ENCODE measurements around the gene NOTCH4.

Gene NOTCH4

GRCh38 chr6:32223258-32224235, at the start of gene NOTCH4:
TSS of gene NOTCH4 (minus strand) at chr6:32224067. CDS start at chr6:32223928, 139 bp downstream.
- ATAC-seq: no peak
- TF ChIP-seq CREB5 (CRISPR knock-in tag; IDR thresholded peaks at IDR 0.05; ENCODE audit: low read depth): no peak
- no peak for TF ChIP-seq ZNF70 (CRISPR knock-in tag; IDR thresholded peaks at IDR 0.05)
- TF ChIP-seq SNAI2 (CRISPR knock-in tag; IDR thresholded peaks at IDR 0.05): no peak
- no peak for TF ChIP-seq OSR1 (CRISPR knock-in tag; IDR thresholded peaks at IDR 0.05)
- TF ChIP-seq, protein P1, sequence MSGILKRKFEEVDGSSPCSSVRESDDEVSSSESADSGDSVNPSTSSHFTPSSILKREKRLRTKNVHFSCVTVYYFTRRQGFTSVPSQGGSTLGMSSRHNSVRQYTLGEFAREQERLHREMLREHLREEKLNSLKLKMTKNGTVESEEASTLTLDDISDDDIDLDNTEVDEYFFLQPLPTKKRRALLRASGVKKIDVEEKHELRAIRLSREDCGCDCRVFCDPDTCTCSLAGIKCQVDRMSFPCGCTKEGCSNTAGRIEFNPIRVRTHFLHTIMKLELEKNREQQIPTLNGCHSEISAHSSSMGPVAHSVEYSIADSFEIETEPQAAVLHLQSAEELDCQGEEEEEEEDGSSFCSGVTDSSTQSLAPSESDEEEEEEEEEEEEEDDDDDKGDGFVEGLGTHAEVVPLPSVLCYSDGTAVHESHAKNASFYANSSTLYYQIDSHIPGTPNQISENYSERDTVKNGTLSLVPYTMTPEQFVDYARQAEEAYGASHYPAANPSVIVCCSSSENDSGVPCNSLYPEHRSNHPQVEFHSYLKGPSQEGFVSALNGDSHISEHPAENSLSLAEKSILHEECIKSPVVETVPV (CRISPR knock-in tag; IDR thresholded peaks at IDR 0.05): no peak
- no peak for TF ChIP-seq ZNF8 (CRISPR knock-in tag; IDR thresholded peaks at IDR 0.05)
- TF ChIP-seq ISL1 (CRISPR knock-in tag; IDR thresholded peaks at IDR 0.05): no peak
- no peak for TF ChIP-seq ZNF565 (CRISPR knock-in tag; conservative IDR thresholded peaks at IDR 0.05; ENCODE audit: low read depth)
- TF ChIP-seq, protein P2, sequence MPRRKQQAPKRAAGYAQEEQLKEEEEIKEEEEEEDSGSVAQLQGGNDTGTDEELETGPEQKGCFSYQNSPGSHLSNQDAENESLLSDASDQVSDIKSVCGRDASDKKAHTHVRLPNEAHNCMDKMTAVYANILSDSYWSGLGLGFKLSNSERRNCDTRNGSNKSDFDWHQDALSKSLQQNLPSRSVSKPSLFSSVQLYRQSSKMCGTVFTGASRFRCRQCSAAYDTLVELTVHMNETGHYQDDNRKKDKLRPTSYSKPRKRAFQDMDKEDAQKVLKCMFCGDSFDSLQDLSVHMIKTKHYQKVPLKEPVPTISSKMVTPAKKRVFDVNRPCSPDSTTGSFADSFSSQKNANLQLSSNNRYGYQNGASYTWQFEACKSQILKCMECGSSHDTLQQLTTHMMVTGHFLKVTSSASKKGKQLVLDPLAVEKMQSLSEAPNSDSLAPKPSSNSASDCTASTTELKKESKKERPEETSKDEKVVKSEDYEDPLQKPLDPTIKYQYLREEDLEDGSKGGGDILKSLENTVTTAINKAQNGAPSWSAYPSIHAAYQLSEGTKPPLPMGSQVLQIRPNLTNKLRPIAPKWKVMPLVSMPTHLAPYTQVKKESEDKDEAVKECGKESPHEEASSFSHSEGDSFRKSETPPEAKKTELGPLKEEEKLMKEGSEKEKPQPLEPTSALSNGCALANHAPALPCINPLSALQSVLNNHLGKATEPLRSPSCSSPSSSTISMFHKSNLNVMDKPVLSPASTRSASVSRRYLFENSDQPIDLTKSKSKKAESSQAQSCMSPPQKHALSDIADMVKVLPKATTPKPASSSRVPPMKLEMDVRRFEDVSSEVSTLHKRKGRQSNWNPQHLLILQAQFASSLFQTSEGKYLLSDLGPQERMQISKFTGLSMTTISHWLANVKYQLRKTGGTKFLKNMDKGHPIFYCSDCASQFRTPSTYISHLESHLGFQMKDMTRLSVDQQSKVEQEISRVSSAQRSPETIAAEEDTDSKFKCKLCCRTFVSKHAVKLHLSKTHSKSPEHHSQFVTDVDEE (CRISPR knock-in tag; IDR thresholded peaks at IDR 0.05): no peak
- TF ChIP-seq ESRRG (CRISPR knock-in tag; IDR thresholded peaks at IDR 0.05): no peak
- no peak for TF ChIP-seq ZFP3 (CRISPR knock-in tag; IDR thresholded peaks at IDR 0.05)
- no peak for TF ChIP-seq ZFP30 (CRISPR knock-in tag; IDR thresholded peaks at IDR 0.05)
- TF ChIP-seq TOX (CRISPR knock-in tag; IDR thresholded peaks at IDR 0.05; ENCODE audit: borderline replicate concordance): no peak
- TF ChIP-seq PPARA (CRISPR knock-in tag; IDR thresholded peaks at IDR 0.05; ENCODE audit: borderline replicate concordance): no peak
- no peak for TF ChIP-seq TCF4 (CRISPR knock-in tag; IDR thresholded peaks at IDR 0.05; ENCODE audit: borderline replicate concordance)
- no peak for TF ChIP-seq PATZ1 (CRISPR knock-in tag; IDR thresholded peaks at IDR 0.05; ENCODE audit: borderline replicate concordance)
- no peak for TF ChIP-seq BACH2 (CRISPR knock-in tag; IDR thresholded peaks at IDR 0.05; ENCODE audit: borderline replicate concordance)

DNA sequence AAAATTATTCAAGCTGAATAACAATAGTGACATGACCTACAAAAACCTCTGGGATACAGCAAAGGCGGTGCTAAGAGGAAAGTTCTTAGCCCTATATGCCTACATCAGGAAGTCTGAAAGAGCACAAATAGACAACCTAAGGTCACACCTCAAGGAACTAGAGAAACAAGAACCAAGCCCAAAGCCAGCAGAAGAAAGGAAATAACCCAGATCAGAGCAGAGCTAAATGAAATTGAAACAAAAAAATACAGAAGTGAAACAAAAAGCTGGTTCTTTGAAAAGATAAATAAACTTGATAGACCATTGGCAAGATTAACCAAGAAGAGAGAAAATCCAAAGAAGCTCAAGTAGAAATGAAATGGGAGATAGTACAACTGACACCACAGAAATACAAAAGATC, 47.6 kb upstream of the NOTCH4 start:
- ATAC-seq: no peak
- TF ChIP-seq TCF4 (CRISPR knock-in tag; IDR thresholded peaks at IDR 0.05; ENCODE audit: borderline replicate concordance) (no peak), ZFP3 (CRISPR knock-in tag; IDR thresholded peaks at IDR 0.05) (no peak), ESRRG (CRISPR knock-in tag; IDR thresholded peaks at IDR 0.05) (no peak), TOX (CRISPR knock-in tag; IDR thresholded peaks at IDR 0.05; ENCODE audit: borderline replicate concordance) (no peak), PPARA (CRISPR knock-in tag; IDR thresholded peaks at IDR 0.05; ENCODE audit: borderline replicate concordance) (no peak), CREB5 (CRISPR knock-in tag; IDR thresholded peaks at IDR 0.05; ENCODE audit: low read depth) (no peak), ZFP30 (CRISPR knock-in tag; IDR thresholded peaks at IDR 0.05) (no peak), ISL1 (CRISPR knock-in tag; IDR thresholded peaks at IDR 0.05) (no peak), ARNTL (CRISPR knock-in tag; IDR thresholded peaks at IDR 0.05; ENCODE audit: borderline replicate concordance, low read depth) (no peak), OSR1 (CRISPR knock-in tag; IDR thresholded peaks at IDR 0.05) (no peak), ZNF70 (CRISPR knock-in tag; IDR thresholded peaks at IDR 0.05) (no peak)
- TF ChIP-seq, protein P2 (CRISPR knock-in tag; IDR thresholded peaks at IDR 0.05): no peak
- TF ChIP-seq, protein P1 (CRISPR knock-in tag; IDR thresholded peaks at IDR 0.05): no peak
- TF ChIP-seq, protein P3, sequence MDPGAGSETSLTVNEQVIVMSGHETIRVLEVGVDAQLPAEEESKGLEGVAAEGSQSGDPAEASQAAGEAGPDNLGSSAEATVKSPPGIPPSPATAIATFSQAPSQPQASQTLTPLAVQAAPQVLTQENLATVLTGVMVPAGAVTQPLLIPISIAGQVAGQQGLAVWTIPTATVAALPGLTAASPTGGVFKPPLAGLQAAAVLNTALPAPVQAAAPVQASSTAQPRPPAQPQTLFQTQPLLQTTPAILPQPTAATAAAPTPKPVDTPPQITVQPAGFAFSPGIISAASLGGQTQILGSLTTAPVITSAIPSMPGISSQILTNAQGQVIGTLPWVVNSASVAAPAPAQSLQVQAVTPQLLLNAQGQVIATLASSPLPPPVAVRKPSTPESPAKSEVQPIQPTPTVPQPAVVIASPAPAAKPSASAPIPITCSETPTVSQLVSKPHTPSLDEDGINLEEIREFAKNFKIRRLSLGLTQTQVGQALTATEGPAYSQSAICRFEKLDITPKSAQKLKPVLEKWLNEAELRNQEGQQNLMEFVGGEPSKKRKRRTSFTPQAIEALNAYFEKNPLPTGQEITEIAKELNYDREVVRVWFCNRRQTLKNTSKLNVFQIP (CRISPR knock-in tag; IDR thresholded peaks at IDR 0.05; ENCODE audit: borderline replicate concordance, low read depth): no peak

All from SK-N-SH treated with all-trans-retinoic acid at 6 μM for 48 hours (cell line).